ENCODE results near the gene TBC1D22A.

Gene TBC1D22A

GRCh38 chr22:47093720-47094119, 331.3 kb downstream of the TBC1D22A start:
- DNase-seq, result no peak

DNA sequence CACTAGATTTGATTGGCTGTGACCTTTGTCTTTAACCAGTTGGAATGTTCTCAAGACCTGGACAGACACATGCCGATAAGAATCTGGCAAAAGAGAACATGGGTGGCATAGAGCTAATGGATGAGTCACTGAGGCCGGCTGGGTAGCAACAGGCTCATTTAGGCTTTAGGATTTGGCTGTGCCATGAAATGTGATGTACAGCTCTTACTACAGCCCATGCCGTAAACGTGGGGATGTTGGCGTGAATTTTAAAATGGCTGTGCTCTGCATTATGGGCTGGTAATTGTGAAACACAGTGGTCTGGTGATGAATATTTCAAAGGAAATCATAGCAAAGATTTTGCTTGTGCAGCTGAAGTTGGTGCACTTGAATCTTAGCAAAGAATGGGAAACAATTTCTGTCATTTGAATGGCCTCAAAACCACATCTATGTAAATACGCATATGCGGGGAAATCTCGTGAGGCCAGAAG, 332.4 kb downstream of the TBC1D22A start:
- no peak for DNase-seq

- no peak for DNase-seq
These were observed 333.1 kb downstream of the TBC1D22A start for GRCh38 chr22:47095395-47096122.

- no peak for DNase-seq
These were observed 335.7 kb downstream of the TBC1D22A start for GRCh38 chr22:47098121-47098520.

DNA sequence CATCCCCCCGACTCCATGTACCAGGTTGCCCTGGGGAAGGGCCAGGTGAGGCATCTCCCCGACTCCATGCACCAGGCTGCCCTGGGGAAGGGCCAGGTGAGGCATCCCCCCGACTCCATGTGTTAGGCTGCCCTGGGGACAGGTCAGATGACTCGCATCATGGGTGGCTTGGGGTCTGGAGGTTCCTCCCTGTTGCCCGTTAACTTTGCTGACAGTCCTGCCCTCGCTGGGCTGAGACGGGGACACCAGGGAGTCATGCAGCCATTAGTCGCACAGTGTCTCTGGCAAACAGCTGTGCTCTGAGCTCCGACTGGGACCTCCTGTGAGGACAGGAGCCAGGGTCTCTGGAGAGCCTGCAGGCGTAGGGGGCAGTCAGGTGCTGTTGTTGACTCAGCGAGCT, 336.1 kb downstream of the TBC1D22A start:
- DNase-seq, result no peak

- DNase-seq, result no peak
These were observed 337.6 kb downstream of the TBC1D22A start for GRCh38 chr22:47100019-47100418.

GRCh38 chr22:47100646-47101200, 338.3 kb downstream of the TBC1D22A start:
- DNase-seq, result no peak

DNA sequence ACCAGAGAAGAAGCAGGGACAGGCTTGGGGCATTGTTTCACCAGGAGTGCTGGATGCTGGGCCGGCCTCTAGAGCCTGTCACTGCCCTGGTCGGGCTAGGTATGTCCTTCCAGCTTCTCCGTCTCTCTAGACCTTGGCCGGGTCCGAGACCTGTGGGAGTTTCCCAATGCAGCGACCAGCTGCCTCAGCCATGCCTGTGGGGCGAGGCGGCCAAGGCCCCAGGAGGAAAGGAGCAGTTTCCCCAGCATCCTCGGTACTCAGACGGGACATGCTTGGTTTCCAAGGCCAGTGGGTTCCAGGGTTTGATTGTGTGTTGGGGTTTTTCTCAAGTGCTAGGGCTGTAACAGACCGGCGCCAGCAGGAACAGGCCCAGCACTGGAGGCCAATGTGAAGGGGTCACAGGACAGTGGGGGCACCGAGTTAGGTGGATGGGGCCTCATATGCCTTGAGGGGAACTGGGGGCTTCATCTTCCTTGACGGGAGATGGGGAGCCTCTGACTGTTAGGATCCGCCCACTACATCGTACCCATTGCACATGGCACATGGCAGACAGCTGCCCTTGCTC, 339.0 kb downstream of the TBC1D22A start:
- no peak for DNase-seq

GRCh38 chr22:47102081-47102480, 339.6 kb downstream of the TBC1D22A start:
- DNase-seq, result no peak

DNA sequence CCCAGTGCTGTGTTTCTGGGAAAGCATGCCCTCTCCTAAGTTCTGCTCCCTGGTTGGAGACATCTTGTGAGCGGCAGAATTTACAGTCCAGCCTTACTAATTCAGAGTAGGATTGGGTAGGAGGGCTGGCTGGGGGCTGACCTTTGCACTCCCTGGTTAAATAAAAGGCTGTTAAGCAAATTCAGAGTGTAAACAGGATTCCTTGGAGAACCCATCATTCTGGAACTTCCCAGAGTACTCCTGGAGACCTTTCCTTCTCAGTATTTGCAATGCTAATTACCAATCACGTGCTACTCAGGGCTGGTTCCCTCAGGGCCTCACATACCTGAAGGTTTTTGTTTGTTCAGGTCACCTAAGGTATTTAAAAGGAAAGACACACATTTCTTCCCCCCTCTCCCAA, 340.2 kb downstream of the TBC1D22A start:
- DNase-seq, result no peak

GRCh38 chr22:47105085-47105484, 342.6 kb downstream of the TBC1D22A start:
- DNase-seq, result no peak

DNA sequence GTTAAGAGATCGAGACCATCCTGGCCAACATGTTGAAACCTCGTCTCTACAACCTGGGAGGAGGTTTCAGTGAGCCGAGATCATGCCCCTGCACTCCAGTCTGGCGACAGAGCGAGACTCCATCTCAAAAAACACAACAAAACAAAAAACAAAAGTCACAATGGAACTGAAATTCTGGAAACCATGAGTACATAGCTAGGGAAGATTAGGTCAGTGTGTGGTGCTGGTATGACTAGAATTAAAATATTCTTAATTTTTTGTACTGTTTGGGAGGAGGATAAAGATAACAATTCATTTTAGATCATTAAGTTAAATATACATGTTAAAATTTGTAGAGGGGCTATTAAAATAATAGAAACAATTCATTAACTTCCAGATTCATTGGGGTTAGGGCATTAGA, 344.4 kb downstream of the TBC1D22A start:
- DNase-seq, result no peak

DNA sequence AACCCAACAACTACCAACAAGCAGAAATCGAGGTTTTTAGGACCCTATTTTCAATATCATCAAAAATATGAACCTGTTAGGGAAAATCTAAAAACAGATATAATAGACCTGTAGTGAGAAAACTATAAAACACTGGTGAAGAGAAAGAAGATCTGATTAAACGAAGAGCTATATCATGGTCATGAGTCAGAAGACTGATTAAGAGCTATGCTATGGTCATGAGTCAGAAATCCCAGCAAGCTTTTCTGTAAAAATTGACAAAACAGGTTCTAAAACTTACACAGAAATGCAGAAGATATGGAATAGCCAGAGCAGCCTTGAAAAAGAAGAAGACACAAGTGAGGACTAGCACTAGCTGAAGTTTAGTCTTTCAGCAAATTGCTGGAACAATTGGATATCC, 345.0 kb downstream of the TBC1D22A start:
- no peak for DNase-seq

- DNase-seq, result no peak
These were observed 348.5 kb downstream of the TBC1D22A start for GRCh38 chr22:47110817-47111443.

DNA sequence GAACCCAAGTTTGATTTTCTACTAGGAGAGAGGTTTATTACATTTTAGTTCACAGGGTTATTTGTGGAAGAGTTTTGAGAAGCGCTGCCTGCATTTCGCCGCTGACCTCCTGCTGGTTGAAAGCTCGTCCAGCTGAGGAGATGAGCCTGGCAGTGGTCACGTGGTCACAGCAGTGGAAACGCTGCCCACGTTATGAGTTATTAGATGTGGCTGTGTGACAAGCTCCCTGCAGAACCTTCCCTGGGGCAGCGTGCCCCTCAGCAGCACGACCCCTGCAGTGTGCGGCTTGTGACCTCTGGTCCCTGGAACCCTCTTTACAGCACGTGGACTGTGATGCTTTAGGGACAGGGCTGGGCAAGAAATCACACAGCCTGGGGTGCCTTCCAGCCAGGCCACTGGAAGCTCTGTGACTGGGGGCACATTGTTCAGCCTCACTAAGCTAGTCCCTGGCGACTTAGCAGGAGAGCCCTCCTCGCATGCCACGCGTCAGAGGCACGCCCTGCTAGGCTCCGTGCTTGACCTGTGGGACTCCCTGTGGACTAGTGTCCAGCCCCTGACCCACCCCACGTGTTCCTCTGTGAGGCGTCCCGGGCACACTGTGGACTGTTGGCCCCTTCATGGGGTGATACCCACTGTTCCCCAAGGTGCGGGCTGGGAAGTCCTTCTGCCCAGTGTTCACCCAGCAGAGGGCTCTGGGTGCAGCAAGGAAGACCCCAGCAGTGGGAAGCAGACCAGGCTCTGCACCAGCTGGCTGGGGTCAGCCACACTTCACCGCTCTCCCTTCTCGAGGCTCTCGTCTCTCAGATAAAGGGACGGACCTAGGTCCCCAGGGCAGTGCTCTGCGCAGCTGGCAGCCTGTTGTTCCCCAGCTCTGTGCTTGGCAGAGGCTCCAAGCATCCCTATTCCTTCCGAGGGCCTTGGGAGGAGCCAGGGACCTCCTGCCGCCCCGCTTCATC, 349.5 kb downstream of the TBC1D22A start:
- no peak for DNase-seq

DNA sequence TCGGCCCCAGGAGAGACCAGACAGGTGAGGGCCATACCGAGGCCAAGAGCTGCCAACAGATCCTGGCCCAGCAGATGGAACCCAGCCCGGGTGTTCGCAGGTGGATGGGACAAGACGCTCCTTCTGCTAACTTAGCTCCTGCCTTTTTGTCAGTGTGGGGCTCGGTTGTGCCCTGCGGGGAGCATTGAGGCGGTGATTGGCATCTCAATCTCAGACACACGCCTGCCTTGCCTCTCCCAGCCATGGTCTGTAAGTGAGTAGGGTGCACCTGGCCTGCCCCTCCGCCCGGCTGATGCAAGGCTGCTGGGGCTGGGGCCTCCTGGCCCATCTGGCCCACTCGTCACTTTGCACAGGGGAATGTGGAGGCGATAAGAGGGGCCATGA, 350.1 kb downstream of the TBC1D22A start:
- no peak for DNase-seq

- DNase-seq, result no peak
These were observed 350.8 kb downstream of the TBC1D22A start for GRCh38 chr22:47112994-47113852.

GRCh38 chr22:47113853-47114415, 351.5 kb downstream of the TBC1D22A start:
- DNase-seq, result no peak

DNA sequence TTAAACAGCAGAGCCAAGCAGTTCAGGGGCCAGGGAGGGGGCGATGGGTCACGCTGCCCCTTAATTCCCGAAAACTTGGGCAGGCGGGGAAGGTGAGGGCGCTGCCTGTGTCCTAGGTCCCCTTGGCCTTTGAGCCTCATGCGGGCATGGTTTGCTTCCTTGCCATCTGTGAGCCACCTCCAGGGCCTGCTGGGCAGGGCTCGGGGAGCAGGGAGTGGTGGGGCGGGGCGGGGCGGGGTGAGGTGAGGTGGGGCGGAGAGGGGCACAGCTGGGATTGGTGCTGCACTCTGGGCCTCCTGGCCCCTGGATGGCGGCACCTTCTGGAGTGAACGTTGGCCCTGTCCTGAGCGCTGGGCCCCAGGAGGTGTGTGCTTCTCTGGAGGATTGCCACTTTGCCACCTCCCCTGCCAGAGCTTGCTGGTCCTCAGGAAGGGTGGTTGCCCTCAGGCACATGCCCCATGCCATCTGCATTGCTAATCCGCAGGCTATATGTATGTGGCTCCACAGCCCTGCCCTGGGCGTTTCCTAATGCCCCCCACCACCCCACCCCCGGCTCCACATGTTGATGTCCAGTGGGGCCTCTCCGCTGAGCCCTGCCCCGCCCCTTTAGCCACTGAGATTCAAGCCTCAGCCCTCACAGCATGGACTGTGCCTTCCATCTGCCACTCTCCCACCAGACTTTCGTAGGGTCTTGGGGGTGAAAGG, 352.5 kb downstream of the TBC1D22A start:
- no peak for DNase-seq

GRCh38 chr22:47115518-47115890, 353.1 kb downstream of the TBC1D22A start:
- DNase-seq, result no peak

DNA sequence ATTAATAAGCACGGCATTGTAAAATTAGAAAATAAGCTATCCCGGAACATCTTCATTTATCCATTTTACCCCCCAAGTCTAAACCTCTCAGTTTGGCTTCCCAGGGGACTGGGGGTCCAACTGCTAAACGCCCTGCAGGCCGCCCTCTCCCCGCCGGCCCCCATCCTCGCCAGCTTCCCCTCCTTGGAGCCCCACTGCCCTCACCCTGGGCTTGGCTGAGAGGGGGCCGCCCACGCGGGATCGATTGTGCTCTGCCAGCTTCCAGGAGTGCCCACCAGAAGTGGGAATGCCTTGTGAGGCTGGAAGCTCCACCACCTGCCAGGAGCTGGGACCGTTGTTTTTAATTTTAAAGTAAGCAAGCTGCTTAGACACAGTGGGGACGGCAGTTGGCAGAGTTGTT, 353.5 kb downstream of the TBC1D22A start:
- DNase-seq, result no peak
